PFSK-1 (cell line): ENCODE data around the gene CIITA.

Experiments
- FOXP2 ChIP-seq: optimal IDR thresholded peaks from 2 replicates; pipeline ENCODE3; 2011; ENCODE audit warnings: borderline replicate concordance, control low read depth, inconsistent platforms; ENCODE audit not compliant: insufficient read depth; ENCODE audit errors: extremely low read length, extremely low read depth
- POLR2AphosphoS5 ChIP-seq: IDR thresholded peaks from 2 replicates; pipeline ENCODE4 v1.6.1; 2012; ENCODE audit warnings: low read depth, mild to moderate bottlenecking, control low read depth, low read length, moderate library complexity
- SIN3A ChIP-seq: IDR thresholded peaks from 2 replicates; pipeline ENCODE4 v1.6.1; 2012; ENCODE audit warnings: mild to moderate bottlenecking, low read length, moderate library complexity, borderline replicate concordance; ENCODE audit not compliant: insufficient read depth
- TAF1 ChIP-seq: IDR thresholded peaks from 2 replicates; pipeline ENCODE4 v1.6.1; 2012; ENCODE audit warnings: low read length, control low read depth, borderline replicate concordance; ENCODE audit not compliant: insufficient read depth
- TF ChIP-seq, protein P1 (sequence below), 2 experiments: IDR thresholded peaks; 2 replicates each; pipeline versions ENCODE4 v1.6.1 to v1.8.0; 2011 to 2012; ENCODE audit warnings: low read depth in 2 of 2, low read length in 2 of 2, control low read depth in 1 of 2, inconsistent platforms in 1 of 2, mild to moderate bottlenecking in 1 of 2, moderate library complexity in 1 of 2; ENCODE audit not compliant: insufficient read depth in 1 of 2

Gene CIITA

DNA sequence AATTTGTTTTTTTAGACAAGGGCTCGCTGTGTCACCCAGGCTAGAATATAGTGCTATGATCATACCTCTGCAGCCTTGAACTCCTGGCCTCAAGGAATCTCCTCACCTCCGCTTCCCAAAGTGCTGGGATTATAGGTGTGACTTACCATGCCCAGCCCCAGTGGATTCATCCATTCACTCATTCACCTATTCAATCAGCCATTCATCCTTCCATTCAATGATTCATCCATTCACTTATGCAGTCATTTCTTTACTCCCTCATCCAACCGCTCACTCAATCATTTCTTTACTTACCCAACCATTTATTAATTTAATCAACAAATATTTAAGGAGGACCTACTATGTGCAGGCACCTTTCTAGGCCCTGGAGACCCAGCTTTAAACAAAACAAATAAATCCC lies 39.5 kb downstream of the CIITA start:
- TF ChIP-seq SIN3A (no peak), FOXP2 (no peak), TAF1 (no peak), POLR2AphosphoS5 (no peak)
- TF ChIP-seq, protein P1, sequence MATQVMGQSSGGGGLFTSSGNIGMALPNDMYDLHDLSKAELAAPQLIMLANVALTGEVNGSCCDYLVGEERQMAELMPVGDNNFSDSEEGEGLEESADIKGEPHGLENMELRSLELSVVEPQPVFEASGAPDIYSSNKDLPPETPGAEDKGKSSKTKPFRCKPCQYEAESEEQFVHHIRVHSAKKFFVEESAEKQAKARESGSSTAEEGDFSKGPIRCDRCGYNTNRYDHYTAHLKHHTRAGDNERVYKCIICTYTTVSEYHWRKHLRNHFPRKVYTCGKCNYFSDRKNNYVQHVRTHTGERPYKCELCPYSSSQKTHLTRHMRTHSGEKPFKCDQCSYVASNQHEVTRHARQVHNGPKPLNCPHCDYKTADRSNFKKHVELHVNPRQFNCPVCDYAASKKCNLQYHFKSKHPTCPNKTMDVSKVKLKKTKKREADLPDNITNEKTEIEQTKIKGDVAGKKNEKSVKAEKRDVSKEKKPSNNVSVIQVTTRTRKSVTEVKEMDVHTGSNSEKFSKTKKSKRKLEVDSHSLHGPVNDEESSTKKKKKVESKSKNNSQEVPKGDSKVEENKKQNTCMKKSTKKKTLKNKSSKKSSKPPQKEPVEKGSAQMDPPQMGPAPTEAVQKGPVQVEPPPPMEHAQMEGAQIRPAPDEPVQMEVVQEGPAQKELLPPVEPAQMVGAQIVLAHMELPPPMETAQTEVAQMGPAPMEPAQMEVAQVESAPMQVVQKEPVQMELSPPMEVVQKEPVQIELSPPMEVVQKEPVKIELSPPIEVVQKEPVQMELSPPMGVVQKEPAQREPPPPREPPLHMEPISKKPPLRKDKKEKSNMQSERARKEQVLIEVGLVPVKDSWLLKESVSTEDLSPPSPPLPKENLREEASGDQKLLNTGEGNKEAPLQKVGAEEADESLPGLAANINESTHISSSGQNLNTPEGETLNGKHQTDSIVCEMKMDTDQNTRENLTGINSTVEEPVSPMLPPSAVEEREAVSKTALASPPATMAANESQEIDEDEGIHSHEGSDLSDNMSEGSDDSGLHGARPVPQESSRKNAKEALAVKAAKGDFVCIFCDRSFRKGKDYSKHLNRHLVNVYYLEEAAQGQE (IDR thresholded peaks at IDR 0.05; ENCODE audit: insufficient read depth in 1 of 2, low read depth in 2 of 2, low read length in 2 of 2) = no peak

DNA sequence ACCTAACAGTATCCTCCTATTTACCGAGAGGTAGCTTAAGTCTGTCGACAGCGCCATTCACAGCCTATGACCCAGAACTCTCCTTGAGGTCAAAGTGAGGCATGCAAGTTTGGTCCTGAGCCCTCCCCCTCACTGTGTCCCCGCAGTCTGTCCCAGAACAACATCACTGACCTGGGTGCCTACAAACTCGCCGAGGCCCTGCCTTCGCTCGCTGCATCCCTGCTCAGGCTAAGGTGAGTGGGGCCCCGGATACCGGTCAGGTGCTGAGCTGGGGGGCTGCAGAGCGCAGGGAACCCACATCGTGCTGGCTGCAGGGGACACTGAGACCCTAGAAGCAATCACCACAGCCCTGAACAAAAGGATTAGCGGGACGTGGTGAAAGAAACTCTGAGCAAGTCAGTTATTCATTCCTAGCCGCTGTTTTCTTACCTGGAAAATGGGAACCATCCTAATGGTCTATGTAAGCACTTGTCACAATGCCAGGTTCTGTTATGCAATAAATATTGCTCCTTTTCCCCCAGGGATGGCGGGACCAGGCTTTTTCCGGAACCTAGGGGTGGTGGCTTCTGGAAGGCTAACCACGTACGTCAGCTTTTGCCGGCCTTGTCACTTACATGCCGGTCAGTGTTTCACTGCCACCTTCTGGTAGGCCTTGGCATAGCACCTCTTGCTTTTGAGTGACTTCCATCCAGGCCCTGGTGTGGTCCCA lies 41.4 kb downstream of the CIITA start:
- no peak for TF ChIP-seq SIN3A

DNA sequence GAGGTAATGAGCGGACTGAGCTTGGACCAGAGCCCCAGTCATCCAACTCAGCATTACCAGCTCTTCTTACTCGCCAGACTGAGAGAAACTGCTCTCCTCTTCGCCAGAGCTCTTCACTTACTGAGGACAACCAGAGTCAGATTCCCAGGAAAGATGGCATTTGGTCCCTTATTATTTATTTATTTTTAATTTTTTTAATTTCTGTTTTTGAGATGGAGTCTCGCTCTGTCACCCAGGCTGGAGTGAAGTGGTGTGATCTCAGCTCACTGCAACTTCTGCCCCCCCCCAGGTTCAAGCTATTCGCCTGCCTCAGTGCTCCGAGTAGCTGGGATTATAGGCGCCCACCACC lies 42.0 kb downstream of the CIITA start:
- TF ChIP-seq, protein P1 (IDR thresholded peaks at IDR 0.05; ENCODE audit: insufficient read depth in 1 of 2, low read depth in 2 of 2, low read length in 2 of 2) = no peak
- no peak for TF ChIP-seq SIN3A

DNA sequence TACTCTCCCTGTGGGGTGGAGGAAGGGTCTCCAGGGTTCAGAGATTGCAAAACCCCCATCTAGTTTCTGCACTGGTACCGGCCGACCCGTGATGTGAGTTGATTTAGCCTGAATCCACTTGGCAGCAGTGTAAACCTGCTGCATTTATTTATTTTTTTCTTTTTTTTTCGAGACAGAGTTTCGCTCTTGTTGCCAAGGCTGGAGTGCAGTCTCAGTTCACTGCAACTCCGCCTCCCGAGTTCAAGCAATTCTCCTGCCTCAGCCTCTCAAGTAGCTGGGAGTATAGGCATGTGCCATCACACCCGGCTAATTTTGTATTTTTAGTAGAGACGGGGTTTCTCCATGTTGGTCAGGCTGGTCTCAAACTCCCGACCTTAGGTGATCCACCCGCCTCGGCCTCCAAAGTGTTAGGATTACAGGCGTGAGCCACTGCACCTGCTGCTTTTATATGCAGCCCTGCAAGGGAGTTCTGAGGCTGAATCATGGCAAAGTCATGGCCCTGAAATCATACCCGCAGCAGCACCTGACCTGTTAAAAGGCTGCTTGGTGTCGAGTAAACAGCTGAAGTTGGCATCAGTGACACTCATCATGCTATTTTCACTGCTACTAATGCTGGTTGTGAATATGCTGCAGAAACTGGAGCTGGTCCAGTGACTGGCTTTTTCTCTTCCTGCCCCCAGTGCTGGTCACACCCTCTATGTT lies 43.9 kb downstream of the CIITA start:
- TF ChIP-seq FOXP2 (no peak), SIN3A (no peak), TAF1 (no peak), POLR2AphosphoS5 (no peak)
- TF ChIP-seq, protein P1 (IDR thresholded peaks at IDR 0.05; ENCODE audit: insufficient read depth in 1 of 2, low read depth in 2 of 2, low read length in 2 of 2) = no peak

DNA sequence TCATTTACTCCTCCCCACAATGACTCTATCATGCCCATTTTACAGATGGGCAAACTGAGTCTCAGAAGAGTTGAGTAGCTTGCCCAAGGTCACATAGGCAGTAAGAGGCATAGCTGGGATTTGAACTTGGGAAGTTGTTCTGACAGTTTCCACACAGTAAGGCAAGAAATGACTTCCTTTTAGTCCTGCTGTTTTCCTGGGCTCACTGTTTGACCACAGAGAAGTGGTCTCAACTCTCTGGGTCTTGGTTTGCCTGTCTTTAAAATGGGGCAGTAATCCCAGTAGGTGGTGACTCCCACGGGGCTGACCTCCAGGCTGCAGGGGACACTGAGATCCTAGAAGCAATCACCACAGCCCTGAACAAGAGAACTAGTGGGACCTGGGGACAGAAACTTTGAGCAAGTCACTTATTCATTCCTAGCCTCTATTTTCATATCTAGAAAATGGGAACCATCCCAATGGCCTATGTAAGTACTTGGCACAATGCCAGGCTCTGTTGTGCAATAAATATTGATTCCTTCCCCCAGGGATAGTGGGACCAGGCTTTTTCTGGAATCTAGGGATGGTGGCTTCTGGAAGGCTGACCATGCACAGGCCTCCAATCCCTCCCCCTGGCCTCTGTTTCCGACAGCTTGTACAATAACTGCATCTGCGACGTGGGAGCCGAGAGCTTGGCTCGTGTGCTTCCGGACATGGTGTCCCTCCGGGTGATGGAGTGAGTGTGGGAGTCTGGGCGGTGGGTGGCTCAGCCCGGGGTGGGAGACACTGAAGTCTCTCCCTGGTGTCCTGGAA lies 44.7 kb downstream of the CIITA start:
- TF ChIP-seq SIN3A = no peak
- TF ChIP-seq TAF1 = no peak
- no peak for TF ChIP-seq POLR2AphosphoS5
- TF ChIP-seq, protein P1 (IDR thresholded peaks at IDR 0.05; ENCODE audit: insufficient read depth in 1 of 2, low read depth in 2 of 2, low read length in 2 of 2) = no peak
- no peak for TF ChIP-seq FOXP2
